Smooth muscle cell of the coronary artery (primary cell): ENCODE results near the gene BBC3. TPM values are rescaled to one million over a fixed set of nuclear protein-coding genes. Genes with fewer than 3 reads are reported as not detected.

ENCODE experiments used
- total RNA-seq: library from RNA; depleted of rRNA; stranded (reverse); fragments of >200 nt; gene quantifications from 2 replicates; pipeline ENCODE4 v1.2.3, GENCODE V29; 2014; ENCODE audit warnings: low replicate concordance

The BBC3 gene, protein sequence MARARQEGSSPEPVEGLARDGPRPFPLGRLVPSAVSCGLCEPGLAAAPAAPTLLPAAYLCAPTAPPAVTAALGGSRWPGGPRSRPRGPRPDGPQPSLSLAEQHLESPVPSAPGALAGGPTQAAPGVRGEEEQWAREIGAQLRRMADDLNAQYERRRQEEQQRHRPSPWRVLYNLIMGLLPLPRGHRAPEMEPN
- total RNA-seq, result 12.3 and 26.9 TPM in 2 replicates

DNA sequence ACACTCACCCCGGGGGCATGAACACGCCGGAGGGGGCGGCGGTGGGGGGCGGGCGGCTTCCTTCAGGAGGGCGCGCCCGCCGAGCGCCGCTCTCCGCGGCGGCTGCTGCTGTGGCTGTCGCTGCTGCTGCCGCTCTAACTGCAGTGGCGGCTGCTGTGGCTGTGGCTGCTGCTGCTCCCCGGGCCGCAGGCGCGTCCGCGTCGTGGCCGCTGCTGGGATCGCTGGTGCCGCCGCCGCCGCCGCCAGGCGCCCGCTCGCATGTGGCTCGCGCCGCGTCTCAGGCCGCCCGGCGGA is at the start of gene BBC3:
Gene BBC3 (minus strand): TSS at position 279 of the 294 bp plus-strand sequence. CDS start 2,768 bp downstream, outside the sequence.

GRCh38 chr19:47274071-47274890 is 43.3 kb upstream of the BBC3 start, which contains the start of gene INAFM1:
INAFM1 (plus strand) TSS chr19:47274885; CDS start chr19:47274920, 35 bp downstream.

GRCh38 chr19:47255879-47256692 is 25.1 kb upstream of the BBC3 start, which contains the start of gene CCDC9:
CCDC9 (plus strand) TSS chr19:47256525; CDS start chr19:47258401, 1,876 bp downstream.

Other genes with a start within 250 kb of the BBC3 start
- 0.12 and 1.1 TPM in 2 replicates for gene NPAS1, start 211.4 kb downstream of the BBC3 start, total RNA-seq
- gene TMEM160, start 182.6 kb downstream of the BBC3 start, total RNA-seq, result 8.5 and 43.6 TPM in 2 replicates
- gene ZC3H4, start 117.4 kb downstream of the BBC3 start, total RNA-seq, result 7.5 and 7.6 TPM in 2 replicates
- 62.0 and 170 TPM in 2 replicates for gene SAE1, start 100.4 kb downstream of the BBC3 start, total RNA-seq
- gene CCDC9, start 25.3 kb upstream of the BBC3 start, total RNA-seq, result 8.9 and 9.5 TPM in 2 replicates
- gene INAFM1, start 43.7 kb upstream of the BBC3 start, total RNA-seq, result 1.2 and 6.6 TPM in 2 replicates
- gene C5AR1, start 78.7 kb upstream of the BBC3 start, total RNA-seq, result 0.08 TPM in 1 of 2 replicates, not detected in the other
- gene C5AR2, start 101.0 kb upstream of the BBC3 start, total RNA-seq, result under 0.01 and 0.12 TPM in 2 replicates
- gene DHX34, start 118.1 kb upstream of the BBC3 start, total RNA-seq, result 5.0 and 6.1 TPM in 2 replicates
- gene MEIS3, start 188.3 kb upstream of the BBC3 start, total RNA-seq, result 48.6 and 53.4 TPM in 2 replicates
- 0.23 TPM in 1 of 2 replicates, not detected in the other for gene SLC8A2, start 240.7 kb upstream of the BBC3 start, total RNA-seq